Glutamatergic neuron (in vitro differentiated cells): Measurements from ENCODE around the gene REXO4. TPM values are rescaled to one million over a fixed set of nuclear protein-coding genes. Genes with fewer than 3 reads are reported as not detected.

Experiments
- DNase-seq: peaks from one replicate; pipeline ENCODE4 v3.0.0; 2022
- H3K27ac Mint-ChIP-seq: one replicate; pipeline ENCODE4 v1.8.0; 2020; ENCODE audit warnings: mild to moderate bottlenecking, mixed read lengths, inconsistent platforms; ENCODE audit not compliant: unreplicated experiment
- H3K27me3 Mint-ChIP-seq: one replicate; pipeline ENCODE4 v1.8.0; 2020; ENCODE audit warnings: mild to moderate bottlenecking, moderate library complexity, mixed read lengths, inconsistent platforms; ENCODE audit not compliant: unreplicated experiment
- H3K36me3 Mint-ChIP-seq: one replicate; pipeline ENCODE4 v1.8.0; 2020; ENCODE audit warnings: mild to moderate bottlenecking, mixed read lengths, inconsistent platforms; ENCODE audit not compliant: unreplicated experiment
- H3K4me1 Mint-ChIP-seq: one replicate; pipeline ENCODE4 v1.8.0; 2020; ENCODE audit warnings: mild to moderate bottlenecking, low read depth, mixed read lengths, inconsistent platforms; ENCODE audit not compliant: unreplicated experiment
- H3K4me3 Mint-ChIP-seq: one replicate; pipeline ENCODE4 v1.8.0; 2020; ENCODE audit warnings: mild to moderate bottlenecking, mixed read lengths, inconsistent platforms; ENCODE audit not compliant: unreplicated experiment
- H3K9me3 Mint-ChIP-seq: one replicate; pipeline ENCODE4 v1.8.0; 2020; ENCODE audit warnings: mild to moderate bottlenecking, moderate library complexity, mixed read lengths, inconsistent platforms; ENCODE audit not compliant: unreplicated experiment
- CTCF ChIP-seq: fragments of 200-600 bp; sonication (generic); IDR thresholded peaks from one replicate; pipeline ENCODE4 v1.5.0; 2021; ENCODE audit not compliant: partially characterized antibody, unreplicated experiment
- total RNA-seq: library from RNA; stranded (reverse); fragmentation: NEBNext Ultra II Directional; extraction: Animal tissue kit (Norgen Biotek cat#: 25700); gene quantifications from one replicate; pipeline ENCODE4 v1.2.1, GENCODE V29; 2021; ENCODE audit not compliant: unreplicated experiment

REXO4 gene
- total RNA-seq, 1 donor from 2014 or later = 20.4 TPM

GRCh38 chr9:133369933-133370332 lies 47.9 kb downstream of the REXO4 start:
- DNase-seq = no peak
- Mint-ChIP-seq H3K36me3 (no peaks in the 10 kb centered on the region), H3K27ac (peak overlapping the region; percentile 15), H3K4me3 (no peak overlapping the region), H3K27me3 (no peaks in the 10 kb centered on the region), H3K4me1 (peaks cover 28% of the 10 kb centered on the region), H3K9me3 (peaks cover 5% of the 10 kb centered on the region)
- no peak for TF ChIP-seq CTCF

- peak overlapping the region; percentile 57 for H3K4me3 Mint-ChIP-seq
- DNase-seq = no peak
- no peaks in the 10 kb centered on the region for H3K27me3 Mint-ChIP-seq
- peaks cover 28% of the 10 kb centered on the region for H3K4me1 Mint-ChIP-seq
- H3K36me3 Mint-ChIP-seq = no peaks in the 10 kb centered on the region
- TF ChIP-seq CTCF = no peak
- peaks cover 2% of the 10 kb centered on the region for H3K9me3 Mint-ChIP-seq
- H3K27ac Mint-ChIP-seq = peak overlapping the region; percentile 78
These were observed 48.4 kb downstream of the REXO4 start for GRCh38 chr9:133369422-133369821.

GRCh38 chr9:133368249-133368881 lies 49.4 kb downstream of the REXO4 start:
- Mint-ChIP-seq H3K36me3 (no peaks in the 10 kb centered on the region), H3K4me3 (peak overlapping the region; percentile 73), H3K4me1 (peaks cover 28% of the 10 kb centered on the region), H3K27me3 (no peaks in the 10 kb centered on the region), H3K9me3 (peaks cover 2% of the 10 kb centered on the region), H3K27ac (peak overlapping the region; percentile 78)
- no peak for DNase-seq
- TF ChIP-seq CTCF = no peak

GRCh38 chr9:133367778-133368177 lies 50.0 kb downstream of the REXO4 start:
- no peaks in the 10 kb centered on the region for H3K27me3 Mint-ChIP-seq
- TF ChIP-seq CTCF = no peak
- peaks cover 28% of the 10 kb centered on the region for H3K4me1 Mint-ChIP-seq
- H3K36me3 Mint-ChIP-seq = no peaks in the 10 kb centered on the region
- DNase-seq = no peak
- no peak overlapping the region for H3K4me3 Mint-ChIP-seq
- peaks cover 2% of the 10 kb centered on the region for H3K9me3 Mint-ChIP-seq
- no peak overlapping the region for H3K27ac Mint-ChIP-seq

- H3K9me3 Mint-ChIP-seq = peaks cover 2% of the 10 kb centered on the region
- H3K4me1 Mint-ChIP-seq = peaks cover 24% of the 10 kb centered on the region
- H3K4me3 Mint-ChIP-seq = no peak overlapping the region
- no peak overlapping the region for H3K27ac Mint-ChIP-seq
- DNase-seq = no peak
- H3K27me3 Mint-ChIP-seq = no peaks in the 10 kb centered on the region
- no peak for TF ChIP-seq CTCF
- H3K36me3 Mint-ChIP-seq = no peaks in the 10 kb centered on the region
These were observed 50.6 kb downstream of the REXO4 start for GRCh38 chr9:133367221-133367620.
